ENCODE measurements around the gene RAB31. TPM values are rescaled to one million over a fixed set of nuclear protein-coding genes. Genes with fewer than 3 reads are reported as not detected.

RAB31 gene
- polyA plus RNA-seq, 1 of the 3 experiments (the other 2 are of a cell fraction), result 23.0 TPM

DNA sequence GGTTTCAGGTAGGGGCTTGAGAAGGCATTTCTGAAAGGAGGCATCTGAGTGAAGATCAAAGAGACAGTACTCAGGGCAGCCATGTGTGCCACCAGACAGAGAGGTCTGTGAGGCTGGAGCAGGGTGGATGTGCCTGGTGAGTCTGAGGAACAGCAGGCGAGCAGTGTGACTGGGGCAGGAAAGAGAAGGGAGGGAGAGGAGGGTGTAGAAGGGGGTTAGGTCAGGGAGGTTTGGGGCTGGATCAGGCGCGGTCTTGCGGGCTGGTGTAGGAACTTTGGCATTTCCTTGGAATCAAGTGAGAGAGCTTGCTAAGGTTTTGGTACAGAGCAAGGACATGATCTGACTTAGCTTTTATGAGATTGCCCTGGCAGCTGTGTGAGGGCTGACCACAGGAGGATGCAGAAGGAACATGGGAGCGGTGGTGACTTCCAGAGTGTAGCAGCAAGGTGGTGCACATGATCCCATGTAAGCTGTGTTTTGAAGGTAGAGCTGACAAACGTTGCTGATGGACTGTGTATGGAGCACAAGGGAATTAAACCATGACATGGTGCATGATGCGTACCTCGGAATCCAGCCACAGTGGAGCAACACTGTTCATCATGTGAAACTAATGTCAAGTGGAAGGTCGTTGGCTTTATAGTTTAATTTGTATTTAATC lies 13.9 kb downstream of the RAB31 start:
- Histone ChIP-seq H3K4me2 (no peak overlapping the region), H3K4me3 (ENCODE audit: low read depth in 2 of 2, low read length in 1 of 2) (no peak overlapping the region), H3K9ac (no peak overlapping the region), H4K20me1 (ENCODE audit: insufficient read depth) (no peaks in the 10 kb centered on the region), H3K36me3 (replicated peaks in 1 of 2; ENCODE audit: control insufficient read depth in 1 of 2, insufficient read depth in 2 of 2, low read length in 1 of 2) (peaks cover 0 to 7% of the 10 kb centered on the region in 2 experiments), H3K27me3 (ENCODE audit: insufficient read depth) (no peaks in the 10 kb centered on the region), H3K27ac (ENCODE audit: low read depth in 2 of 2, low read length in 1 of 2) (no peak overlapping the region), H2AFZ (ENCODE audit: low read depth) (no peak overlapping the region), H3K79me2 (ENCODE audit: insufficient read depth) (peaks cover 75% of the 10 kb centered on the region), H3K9me2 (no peaks in the 10 kb centered on the region), H3F3A (replicated peaks; ENCODE audit: insufficient read depth) (peaks cover 19% of the 10 kb centered on the region), H3K4me1 (ENCODE audit: control insufficient read depth in 1 of 2, insufficient read depth in 2 of 2, low read depth in 1 of 2, low read length in 1 of 2) (peaks cover 0 to 7% of the 10 kb centered on the region in 2 experiments; a peak in 2 of 4 replicates), H3K9me3 (no peaks in the 10 kb centered on the region)
- POLR2A ChIA-PET, result no interaction called here
- DNase-seq, result no peak
- TF ChIP-seq RFX5 (IDR thresholded peaks at IDR 0.05; ENCODE audit: low read length) (no peak), ELF1 (IDR thresholded peaks at IDR 0.05) (no peak), TCF12 (IDR thresholded peaks at IDR 0.05) (no peak), REST (IDR thresholded peaks at IDR 0.05; ENCODE audit: low read depth, low read length) (no peak), POLR2AphosphoS5 (IDR thresholded peaks at IDR 0.05; ENCODE audit: low read depth, low read length) (no peak), IRF3 (IDR thresholded peaks at IDR 0.05; ENCODE audit: low read depth, low read length) (no peak), MAX (IDR thresholded peaks at IDR 0.05; ENCODE audit: low read depth) (no peak), GABPA (IDR thresholded peaks at IDR 0.05; ENCODE audit: low read depth) (no peak), EZH2phosphoT487 (IDR thresholded peaks at IDR 0.05; ENCODE audit: borderline replicate concordance, low read depth) (no peak), JUND (IDR thresholded peaks at IDR 0.05) (no peak), USF1 (IDR thresholded peaks at IDR 0.05; ENCODE audit: borderline replicate concordance, low read depth) (no peak), NFIC (IDR thresholded peaks at IDR 0.05; ENCODE audit: borderline replicate concordance) (no peak), MXI1 (IDR thresholded peaks at IDR 0.05; ENCODE audit: low read depth, low read length) (no peak), RAD21 (IDR thresholded peaks at IDR 0.05; ENCODE audit: low read length) (no peak), CHD2 (IDR thresholded peaks at IDR 0.05; ENCODE audit: low read length, partially characterized antibody) (no peak), FOXJ3 (CRISPR knock-in tag; IDR thresholded peaks at IDR 0.05) (no peak), RCOR1 (IDR thresholded peaks at IDR 0.05; ENCODE audit: low read length) (no peak)
- TF ChIP-seq, protein P1, sequence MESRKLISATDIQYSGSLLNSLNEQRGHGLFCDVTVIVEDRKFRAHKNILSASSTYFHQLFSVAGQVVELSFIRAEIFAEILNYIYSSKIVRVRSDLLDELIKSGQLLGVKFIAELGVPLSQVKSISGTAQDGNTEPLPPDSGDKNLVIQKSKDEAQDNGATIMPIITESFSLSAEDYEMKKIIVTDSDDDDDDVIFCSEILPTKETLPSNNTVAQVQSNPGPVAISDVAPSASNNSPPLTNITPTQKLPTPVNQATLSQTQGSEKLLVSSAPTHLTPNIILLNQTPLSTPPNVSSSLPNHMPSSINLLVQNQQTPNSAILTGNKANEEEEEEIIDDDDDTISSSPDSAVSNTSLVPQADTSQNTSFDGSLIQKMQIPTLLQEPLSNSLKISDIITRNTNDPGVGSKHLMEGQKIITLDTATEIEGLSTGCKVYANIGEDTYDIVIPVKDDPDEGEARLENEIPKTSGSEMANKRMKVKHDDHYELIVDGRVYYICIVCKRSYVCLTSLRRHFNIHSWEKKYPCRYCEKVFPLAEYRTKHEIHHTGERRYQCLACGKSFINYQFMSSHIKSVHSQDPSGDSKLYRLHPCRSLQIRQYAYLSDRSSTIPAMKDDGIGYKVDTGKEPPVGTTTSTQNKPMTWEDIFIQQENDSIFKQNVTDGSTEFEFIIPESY (IDR thresholded peaks at IDR 0.05; ENCODE audit: borderline replicate concordance, low read depth), result no peak
- TF ChIP-seq, protein P2, sequence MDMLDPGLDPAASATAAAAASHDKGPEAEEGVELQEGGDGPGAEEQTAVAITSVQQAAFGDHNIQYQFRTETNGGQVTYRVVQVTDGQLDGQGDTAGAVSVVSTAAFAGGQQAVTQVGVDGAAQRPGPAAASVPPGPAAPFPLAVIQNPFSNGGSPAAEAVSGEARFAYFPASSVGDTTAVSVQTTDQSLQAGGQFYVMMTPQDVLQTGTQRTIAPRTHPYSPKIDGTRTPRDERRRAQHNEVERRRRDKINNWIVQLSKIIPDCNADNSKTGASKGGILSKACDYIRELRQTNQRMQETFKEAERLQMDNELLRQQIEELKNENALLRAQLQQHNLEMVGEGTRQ (IDR thresholded peaks at IDR 0.05; ENCODE audit: borderline replicate concordance, low read depth, low read length), result no peak
- CTCF ChIA-PET, result interaction anchor here (1.1 kb wide), 1 partner anchor 11 kb away, joined by 3 read pairs; no protein-coding TSS in a partner anchor
- WGBS (ENCODE audit: low lambda C conversion rate), result 84% methylated on average over 9 of the region's 9 CpGs

Measured in SK-N-SH (cell line).